Measurements from ENCODE around the gene APPBP2.

DNA sequence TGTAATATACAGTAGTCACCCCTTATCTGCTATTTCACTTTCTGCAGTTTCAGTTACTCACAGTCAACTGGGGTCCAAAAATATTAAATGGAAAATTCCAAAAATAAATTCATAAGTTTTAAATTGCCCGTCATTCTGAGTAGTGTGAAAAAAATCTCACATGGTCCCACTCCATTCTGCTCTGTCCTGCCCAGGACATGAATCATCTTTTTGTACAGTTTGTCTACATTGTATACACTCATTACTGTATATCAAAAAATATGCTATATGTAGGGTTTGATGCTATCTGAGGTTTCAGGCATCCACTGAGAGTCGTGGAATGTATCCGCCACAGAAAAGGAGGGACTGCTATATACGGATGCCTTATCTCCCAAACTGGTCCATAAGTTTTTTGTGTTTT is 16.0 kb upstream of the APPBP2 start:
- TF ChIP-seq CTCF (IDR thresholded peaks at IDR 0.05) (no peak), POLR2A (IDR thresholded peaks at IDR 0.05) (no peak), POLR2AphosphoS5 (IDR thresholded peaks at IDR 0.05) (no peak), EP300 (IDR thresholded peaks at IDR 0.05) (no peak)
